RPMI8226 (cell line): ENCODE results near the gene HEXD.
"Not testable (repeated sequence)": the region's sequence is repeated elsewhere in the genome, so short reads cannot be mapped to it uniquely, and the experiment has no call there.

Experiments
- DNase-seq: peaks from one replicate; pipeline ENCODE4 v3.0.0-alpha.2; 2015

The HEXD gene

GRCh38 chr17:82442643-82443464 lies 24.7 kb downstream of the HEXD start:
- DNase-seq, result no peak

- no peak for DNase-seq
These were observed 25.5 kb downstream of the HEXD start for GRCh38 chr17:82443465-82444283.

DNA sequence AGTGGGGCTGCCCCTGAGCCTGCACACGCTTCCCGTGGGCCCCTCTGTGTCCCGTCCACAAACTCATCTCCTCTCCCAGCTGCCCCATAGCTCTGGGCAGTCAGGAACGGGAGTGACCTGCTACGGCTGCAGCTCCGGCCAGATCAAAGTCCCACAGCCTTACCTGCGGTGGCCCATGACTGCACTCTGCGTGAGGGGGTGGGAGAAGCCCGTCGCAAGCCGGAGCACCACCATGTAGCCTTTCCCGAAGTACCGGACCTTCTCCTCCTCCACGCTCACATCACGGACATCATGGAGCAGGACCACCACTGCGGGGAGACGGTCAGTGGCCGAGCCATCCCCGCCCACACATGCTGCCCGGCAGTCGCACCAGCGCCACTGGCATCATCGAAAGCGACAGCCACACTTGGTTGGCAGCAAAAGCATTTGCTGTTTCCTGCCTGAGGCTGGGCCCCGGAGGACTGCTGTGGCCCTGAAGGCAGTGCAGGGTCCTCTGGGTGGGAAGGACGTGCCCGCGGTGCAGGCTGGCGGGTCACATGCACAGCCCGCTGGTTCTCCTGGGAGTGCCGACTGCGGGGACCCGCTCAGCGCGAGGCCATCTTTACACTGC lies 26.2 kb downstream of the HEXD start:
- no peak for DNase-seq

DNA sequence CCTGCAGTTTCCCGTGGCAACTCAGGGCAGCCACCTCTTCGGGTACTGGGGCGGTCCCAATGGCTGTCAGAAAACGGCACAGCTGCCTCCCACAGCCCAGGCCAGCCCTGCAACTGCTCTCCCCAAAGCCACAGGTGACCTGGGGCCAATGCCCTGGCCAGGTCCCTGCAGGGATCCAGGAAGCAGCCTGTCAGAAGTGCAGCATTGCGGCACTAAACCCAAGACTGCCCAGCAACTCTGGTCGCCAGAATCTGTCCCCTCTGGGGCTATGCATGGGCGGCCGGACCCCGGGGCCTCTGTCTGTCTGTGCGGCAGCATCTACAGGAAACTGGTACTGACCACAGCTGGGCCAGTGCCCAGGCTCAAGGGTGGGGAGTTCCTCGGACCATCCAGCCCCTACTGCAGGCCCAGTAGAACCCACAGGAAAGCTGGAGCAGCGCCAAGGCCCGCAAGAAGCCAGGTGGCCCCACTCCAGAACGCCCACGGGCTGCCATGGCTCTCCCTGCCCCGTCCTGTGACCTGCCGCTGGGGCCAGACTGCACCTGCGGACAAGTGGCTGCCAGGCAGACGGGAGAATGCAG lies 26.9 kb downstream of the HEXD start:
- DNase-seq, result no peak

GRCh38 chr17:82445542-82445941 lies 27.4 kb downstream of the HEXD start:
- no peak for DNase-seq

DNA sequence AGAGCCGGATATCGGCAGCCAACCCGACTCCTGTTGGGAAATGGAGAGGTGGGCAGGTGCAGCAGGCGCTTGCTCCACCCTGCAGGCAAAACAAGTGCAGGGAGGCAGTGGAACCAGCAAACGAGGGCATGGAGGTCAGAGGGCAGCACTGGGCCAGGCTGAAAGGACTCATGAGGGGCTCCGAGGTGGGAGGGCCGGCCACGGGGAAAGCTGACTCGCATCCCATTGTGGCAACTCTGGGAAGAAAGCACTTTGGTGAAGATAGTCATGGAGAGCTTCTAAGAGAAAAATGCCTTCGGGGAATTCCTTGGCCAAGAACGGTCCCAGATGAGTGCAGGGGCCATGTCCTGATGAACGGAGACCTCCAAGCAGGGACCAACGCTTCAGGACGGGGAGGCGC lies 28.0 kb downstream of the HEXD start:
- DNase-seq, result no peak

DNA sequence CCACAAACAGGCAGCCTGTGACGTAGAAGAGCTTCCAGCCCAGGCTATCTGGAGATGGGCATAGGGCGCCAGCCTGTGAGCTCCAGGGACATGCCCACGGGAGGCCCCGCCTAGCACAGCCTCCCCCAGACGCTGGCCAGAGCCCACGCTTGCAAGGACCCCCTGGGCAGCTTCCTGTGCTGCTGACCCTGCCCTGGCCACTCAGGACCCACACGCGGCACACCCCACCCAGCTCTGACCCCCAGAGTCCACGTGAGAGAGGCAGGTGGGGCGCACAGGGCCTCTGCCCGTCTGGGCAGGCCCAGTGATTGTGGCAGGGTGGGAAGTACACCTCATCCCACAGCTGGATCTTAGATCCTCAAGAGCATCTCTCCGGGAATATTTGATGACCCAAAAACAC lies 28.5 kb downstream of the HEXD start:
- DNase-seq, result no peak

- DNase-seq, result no peak
These were observed 29.7 kb downstream of the HEXD start for GRCh38 chr17:82447876-82448275.

DNA sequence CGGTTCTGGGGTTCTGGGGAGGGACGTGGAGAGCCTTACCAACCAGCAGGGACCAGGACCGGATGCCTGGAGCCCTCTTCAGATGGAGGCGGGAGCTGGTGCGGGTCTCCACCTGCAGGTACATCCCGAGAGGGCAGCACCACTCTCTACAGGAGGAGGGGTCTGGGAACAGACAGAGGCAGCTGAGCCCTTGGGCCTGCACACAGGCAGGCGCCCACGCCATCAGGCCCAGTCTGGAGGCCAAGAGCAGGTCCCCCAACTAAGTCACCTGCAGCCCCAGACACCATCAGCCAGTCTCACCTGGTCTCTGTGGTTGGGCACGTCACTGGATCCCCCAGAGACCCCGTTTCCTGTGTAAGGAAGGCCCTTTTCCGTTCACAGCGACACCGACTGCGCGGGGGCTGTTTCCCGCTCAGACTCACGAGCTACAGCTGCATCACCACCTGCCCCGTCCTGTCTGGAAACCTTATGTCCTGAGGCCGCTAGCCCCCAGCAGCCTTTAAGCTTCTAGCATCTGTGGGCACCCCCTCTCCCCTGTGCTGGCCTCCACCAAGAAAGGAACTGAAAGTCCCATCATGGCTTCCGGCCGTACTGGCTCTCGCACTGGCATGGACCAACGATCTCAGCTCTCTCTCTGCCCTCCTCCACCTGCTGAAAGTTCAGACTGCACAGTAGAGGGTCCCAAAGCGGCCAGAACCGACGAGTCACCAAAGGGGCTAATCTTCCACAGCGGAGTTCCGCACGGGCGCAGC lies 31.2 kb downstream of the HEXD start:
- peak; percentile 89 for DNase-seq

GRCh38 chr17:82449883-82450356 lies 31.8 kb downstream of the HEXD start:
- peak; percentile 50 for DNase-seq

DNA sequence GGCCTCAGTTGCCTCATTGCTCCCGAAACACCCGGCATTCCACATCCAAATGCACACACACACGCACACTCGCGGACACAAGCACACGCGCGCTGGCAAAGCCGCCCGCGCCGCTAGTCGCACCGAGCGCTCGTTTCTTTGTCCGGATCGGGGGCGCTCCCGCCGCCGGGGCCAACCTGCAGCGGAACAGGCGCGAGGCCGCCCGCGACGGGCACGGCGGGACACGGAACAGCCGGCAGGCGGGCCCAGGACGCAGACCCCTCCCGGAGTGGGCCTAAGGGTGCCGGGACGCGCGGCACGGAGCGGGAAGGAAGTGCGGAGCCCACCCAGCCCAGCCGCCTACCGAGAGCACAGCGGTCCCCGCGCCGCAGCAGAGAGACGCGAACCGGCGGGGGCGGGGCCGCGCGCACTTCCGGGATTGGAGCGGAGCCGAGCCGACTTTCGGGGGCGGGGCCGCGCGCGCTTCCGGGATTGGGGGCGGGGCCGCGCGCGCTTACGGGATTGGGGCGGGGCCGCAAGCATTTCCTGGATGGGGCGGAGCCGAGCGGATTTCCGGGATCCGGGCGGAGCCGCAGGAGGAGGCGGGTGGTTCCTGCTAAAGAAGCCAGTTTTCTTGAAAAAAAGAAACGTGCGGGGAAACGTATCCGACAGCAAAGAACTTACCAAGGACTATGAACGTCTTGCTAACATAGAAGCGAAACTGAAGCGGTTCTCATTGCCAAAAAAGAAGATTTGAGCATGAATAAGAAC lies 32.4 kb downstream of the HEXD start, which contains the start of gene CYBC1:
TSS of gene CYBC1 (minus strand) at position 396 of the 750 bp plus-strand sequence. CDS start 1,498 bp downstream, outside the sequence.
- peak; percentile 95 for DNase-seq

GRCh38 chr17:82452162-82452561 lies 34.0 kb downstream of the HEXD start:
- DNase-seq, result no peak

GRCh38 chr17:82453151-82453550 lies 35.0 kb downstream of the HEXD start:
- DNase-seq, result not testable (repeated sequence)

- not testable (repeated sequence) for DNase-seq
These were observed 35.6 kb downstream of the HEXD start for GRCh38 chr17:82453706-82454105.

DNA sequence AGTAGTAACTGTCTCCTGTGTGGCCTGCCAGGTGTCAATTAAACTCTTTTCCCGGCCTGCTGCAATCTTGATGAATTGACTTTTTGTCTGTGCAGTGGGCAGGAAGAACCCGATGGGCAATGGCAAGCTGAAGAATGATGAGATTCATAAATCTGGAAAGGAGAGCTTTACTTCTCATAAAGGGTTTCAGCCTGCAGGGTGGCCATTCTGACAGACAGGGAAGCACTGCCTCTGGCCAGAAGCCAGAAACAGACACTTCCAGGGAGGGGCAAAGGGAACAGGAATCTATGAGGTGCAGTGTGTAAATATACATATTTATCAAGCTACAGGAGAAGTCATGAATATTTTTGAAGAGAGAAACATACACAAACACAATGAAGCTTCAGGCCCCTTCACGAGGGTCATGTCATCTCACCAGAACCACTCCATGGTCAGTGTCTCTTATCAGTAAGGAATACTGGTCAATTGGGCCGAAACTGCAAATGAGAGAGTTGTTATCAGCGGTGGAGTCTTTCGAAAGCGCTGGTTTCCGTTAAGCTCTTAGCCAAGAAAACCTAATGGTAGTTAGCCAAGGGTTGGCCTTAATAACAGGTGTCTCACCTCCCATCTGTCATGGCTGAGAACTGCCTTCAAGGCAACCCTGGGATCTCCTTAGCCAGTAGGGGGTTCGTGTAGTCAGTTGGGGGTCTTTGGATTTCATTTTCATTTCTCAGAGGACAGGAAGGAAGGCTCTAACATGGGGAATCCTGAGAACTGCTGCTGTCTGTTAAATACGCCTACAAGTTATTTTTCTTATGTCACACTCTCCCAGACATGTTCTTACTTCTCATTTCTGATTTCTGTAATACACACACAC lies 39.2 kb downstream of the HEXD start:
- peak; percentile 46 for DNase-seq

GRCh38 chr17:82457929-82458178 lies 39.7 kb downstream of the HEXD start:
- DNase-seq, result no peak

DNA sequence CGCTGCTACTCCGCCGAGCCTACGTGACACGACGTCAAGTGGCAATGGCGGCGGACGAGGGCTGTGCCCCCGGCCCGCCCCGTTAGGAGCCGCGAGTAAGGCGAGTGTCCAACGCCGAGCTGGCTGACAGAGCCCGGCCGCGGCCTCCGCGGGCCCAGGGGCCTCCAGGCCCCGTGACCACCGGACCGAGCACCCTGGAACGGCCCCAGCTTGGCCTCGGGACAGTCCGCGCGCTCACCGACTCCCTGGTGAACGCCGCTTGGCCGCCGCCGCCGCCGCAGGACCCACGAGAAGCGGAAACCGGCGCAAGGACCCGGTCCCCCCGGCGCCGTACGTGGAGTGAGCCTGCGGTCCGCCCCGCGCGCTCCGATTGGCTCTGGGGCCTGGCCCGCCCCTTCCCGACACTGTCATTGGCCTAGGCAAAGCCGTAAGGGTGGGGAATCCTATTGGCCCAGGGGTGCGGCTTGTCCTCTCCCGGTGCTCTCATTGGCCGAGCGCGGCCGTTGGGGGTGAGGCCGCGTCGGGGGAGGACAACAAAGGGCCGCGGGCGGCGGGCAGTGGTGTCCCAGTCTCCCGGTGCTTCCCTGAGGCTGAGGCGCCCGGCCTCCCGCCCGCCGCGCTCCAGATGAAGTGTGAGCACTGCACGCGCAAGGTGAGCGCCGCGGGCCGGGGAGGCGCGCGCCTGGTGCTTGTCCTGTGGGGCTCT lies 40.2 kb downstream of the HEXD start, which contains the start of gene NARF:
TSS of gene NARF (plus strand) at position 563 of the 706 bp plus-strand sequence. CDS start at position 626, 63 bp downstream.
- peak; percentile 99 for DNase-seq

DNA sequence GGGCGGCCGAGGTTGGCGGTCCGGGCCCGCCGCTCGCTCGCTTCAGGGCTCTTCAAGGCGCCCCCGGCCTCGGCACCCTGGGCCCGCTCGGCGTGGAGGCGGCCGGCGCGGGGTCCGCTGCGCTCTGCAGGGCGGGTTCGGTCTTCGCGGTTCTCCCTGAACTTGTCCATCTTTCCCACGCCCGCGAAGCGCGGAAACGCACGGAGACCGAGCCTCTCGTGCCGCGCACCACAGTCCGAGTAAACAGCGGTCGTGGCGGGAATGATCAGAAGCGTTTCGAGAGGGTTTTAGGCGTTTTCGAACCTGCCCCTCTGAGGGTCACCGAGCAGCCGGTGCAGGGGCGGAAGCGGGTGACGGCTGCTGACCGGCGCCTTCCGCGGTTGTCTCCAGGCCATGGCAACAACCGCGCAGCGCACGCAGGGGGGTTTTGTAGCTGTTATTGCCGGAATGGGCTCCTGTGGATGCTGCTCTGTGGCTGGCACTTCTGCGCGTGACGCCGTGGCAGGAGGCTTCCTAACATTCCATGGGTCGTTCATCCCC lies 40.8 kb downstream of the HEXD start:
- DNase-seq, result peak; percentile 42

GRCh38 chr17:82459936-82460335 lies 41.8 kb downstream of the HEXD start:
- DNase-seq, result not testable (repeated sequence)
